ENCODE data around the gene TBX1.

TBX1 gene

GRCh38 chr22:19716041-19716828 is 44.3 kb upstream of the TBX1 start:
- TF ChIP-seq CTCF (IDR thresholded peaks at IDR 0.05; ENCODE audit: insufficient read depth, low read length, poor library complexity, severe bottlenecking) = no peak
- DNase-seq (ENCODE audit: extremely low read depth, insufficient read length) = no peak
- Histone ChIP-seq H3K36me3 (ENCODE audit: control insufficient read depth, insufficient read depth, low read length) (no peaks in the 10 kb centered on the region), H3K27me3 (replicated peaks; ENCODE audit: control insufficient read depth, insufficient read depth, low read length) (peaks cover 2% of the 10 kb centered on the region), H3K4me3 (replicated peaks; ENCODE audit: low read depth, low read length) (no peak overlapping the region)

DNA sequence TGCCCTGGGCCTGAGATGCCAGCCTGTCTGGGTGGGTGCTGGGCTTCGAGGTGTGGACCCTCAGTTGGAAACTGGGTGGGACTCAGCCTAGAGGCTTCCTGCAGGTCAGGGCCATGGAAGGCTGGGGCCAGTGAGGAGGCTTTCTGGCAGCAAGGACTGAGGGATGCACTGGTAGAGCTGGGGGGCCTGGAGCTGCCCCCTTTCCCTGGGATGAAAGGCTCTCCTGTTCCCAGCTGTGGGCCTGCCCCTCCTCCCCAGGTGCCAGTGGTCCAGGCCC is 43.8 kb upstream of the TBX1 start:
- Histone ChIP-seq H3K27me3 (replicated peaks; ENCODE audit: control insufficient read depth, insufficient read depth, low read length) (peaks cover 2% of the 10 kb centered on the region), H3K4me3 (replicated peaks; ENCODE audit: low read depth, low read length) (no peak overlapping the region), H3K36me3 (ENCODE audit: control insufficient read depth, insufficient read depth, low read length) (no peaks in the 10 kb centered on the region)
- no peak for TF ChIP-seq CTCF (IDR thresholded peaks at IDR 0.05; ENCODE audit: insufficient read depth, low read length, poor library complexity, severe bottlenecking)
- DNase-seq (ENCODE audit: extremely low read depth, insufficient read length) = no peak

- Histone ChIP-seq H3K27me3 (replicated peaks; ENCODE audit: control insufficient read depth, insufficient read depth, low read length) (peaks cover 2% of the 10 kb centered on the region), H3K4me3 (replicated peaks; ENCODE audit: low read depth, low read length) (no peak overlapping the region), H3K36me3 (ENCODE audit: control insufficient read depth, insufficient read depth, low read length) (no peaks in the 10 kb centered on the region)
- no peak for TF ChIP-seq CTCF (IDR thresholded peaks at IDR 0.05; ENCODE audit: insufficient read depth, low read length, poor library complexity, severe bottlenecking)
- no peak for DNase-seq (ENCODE audit: extremely low read depth, insufficient read length)
These were observed 43.4 kb upstream of the TBX1 start for GRCh38 chr22:19717181-19717580.

DNA sequence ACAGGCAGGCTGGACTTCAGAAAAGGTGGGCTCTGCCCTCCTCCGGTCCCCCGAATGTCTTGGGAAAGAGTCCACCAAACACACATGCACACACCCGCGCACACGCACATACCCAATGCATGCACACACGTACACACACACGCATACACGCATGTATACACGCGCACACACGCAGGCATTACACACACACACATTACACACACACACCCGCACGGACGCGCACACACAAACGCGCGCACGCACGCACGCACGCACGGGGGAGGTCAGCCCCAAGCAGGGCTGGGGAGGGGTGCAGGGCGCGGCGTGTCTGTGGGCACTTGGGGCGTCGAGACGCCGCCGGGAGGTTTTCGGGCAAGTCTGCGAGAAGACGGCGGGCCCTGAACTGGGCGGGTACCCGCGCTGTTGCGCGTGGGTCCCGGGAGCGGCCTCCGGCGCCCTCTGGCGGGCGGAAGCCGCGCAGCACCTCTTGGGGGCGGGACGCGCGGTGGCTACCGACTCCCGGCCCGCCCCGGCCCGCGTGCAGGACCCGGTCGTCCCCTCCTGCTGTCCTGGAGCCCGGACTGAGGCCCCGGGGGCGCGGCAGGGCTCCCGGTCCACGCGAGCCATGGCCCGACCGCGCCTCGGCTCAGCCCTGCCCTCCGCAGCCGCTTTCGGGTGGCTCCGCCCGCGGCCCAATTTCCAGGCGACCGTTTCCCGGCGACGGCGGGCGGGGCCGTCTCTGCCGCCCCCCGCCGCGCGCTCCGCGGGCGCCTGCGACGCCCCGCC is 42.7 kb upstream of the TBX1 start:
- H3K4me3 ChIP-seq (replicated peaks; ENCODE audit: low read depth, low read length) = peak overlapping the region; percentile 40
- H3K27me3 ChIP-seq (replicated peaks; ENCODE audit: control insufficient read depth, insufficient read depth, low read length) = peaks cover 2% of the 10 kb centered on the region
- TF ChIP-seq CTCF (IDR thresholded peaks at IDR 0.05; ENCODE audit: insufficient read depth, low read length, poor library complexity, severe bottlenecking) = peak; percentile 68
- H3K36me3 ChIP-seq (ENCODE audit: control insufficient read depth, insufficient read depth, low read length) = no peaks in the 10 kb centered on the region
- DNase-seq (ENCODE audit: extremely low read depth, insufficient read length) = peak; percentile 76

GRCh38 chr22:19718456-19719049 is 42.0 kb upstream of the TBX1 start:
- TF ChIP-seq CTCF (IDR thresholded peaks at IDR 0.05; ENCODE audit: insufficient read depth, low read length, poor library complexity, severe bottlenecking) = no peak
- peak overlapping the region; percentile 40 for H3K4me3 ChIP-seq (replicated peaks; ENCODE audit: low read depth, low read length)
- DNase-seq (ENCODE audit: extremely low read depth, insufficient read length) = no peak
- H3K27me3 ChIP-seq (replicated peaks; ENCODE audit: control insufficient read depth, insufficient read depth, low read length) = peaks cover 2% of the 10 kb centered on the region
- H3K36me3 ChIP-seq (ENCODE audit: control insufficient read depth, insufficient read depth, low read length) = no peaks in the 10 kb centered on the region
